H1 (cell line): Measurements from ENCODE around the gene CHCHD3. TPM values are rescaled to one million over a fixed set of nuclear protein-coding genes. Genes with fewer than 3 reads are reported as not detected.

Experiments used
- ATF3 ChIP-seq: IDR thresholded peaks from 2 replicates; pipeline ENCODE4 v1.6.1; 2011; ENCODE audit warnings: low read depth, mild to moderate bottlenecking, low read length; ENCODE audit not compliant: insufficient read depth
- EP300 ChIP-seq, 2 experiments: IDR thresholded peaks; 1 replicate in 1 of 2; 2 replicates in 1 of 2; pipeline ENCODE4 v1.6.1; 2011 to 2012; ENCODE audit warnings: low read depth in 2 of 2, low read length in 2 of 2, mild to moderate bottlenecking in 2 of 2, borderline replicate concordance in 1 of 2, inconsistent platforms in 1 of 2, moderate library complexity in 1 of 2
- EZH2 ChIP-seq: fragments of 200-600 bp; sonication (generic); IDR thresholded peaks from 2 replicates; pipeline ENCODE4 v1.7.1; 2012; ENCODE audit warnings: low read depth, mild to moderate bottlenecking, moderate library complexity, low read length, inconsistent platforms; ENCODE audit not compliant: severe bottlenecking
- SAP30 ChIP-seq: fragments of 300-600 bp; sonication (generic); IDR thresholded peaks from 2 replicates; pipeline ENCODE4 v1.7.1; 2012; ENCODE audit warnings: low read length, moderate library complexity, mild to moderate bottlenecking, inconsistent platforms; ENCODE audit not compliant: insufficient read depth, insufficient replicate concordance
- polyA plus RNA-seq, 7 experiments: library from polyadenylated mRNA; depleted of rRNA in 3 of 7; stranded (reverse) in 5 of 7; unstranded in 2 of 7; fragments of >200 nt in 5 of 7; fragments of 200-250 nt in 2 of 7; gene quantifications; 1 replicate in 5 of 7; 2 replicates in 1 of 7; 4 replicates in 1 of 7; pipeline versions ENCODE4 v1.2.1 to v1.2.3, GENCODE V29; 2011 to 2013; ENCODE audit warnings: missing spikeins in 2 of 7, mixed read lengths in 2 of 7
- total RNA-seq: library from RNA; stranded (reverse); fragmentation: NEBNext Ultra II Directional; extraction: Animal tissue kit (Norgen Biotek cat#: 25700); gene quantifications from 2 replicates; pipeline ENCODE4 v1.2.1, GENCODE V29; 2021
- TF ChIP-seq, protein P1 (sequence below): fragments of 300-600 bp; sonication (generic); IDR thresholded peaks from 2 replicates; pipeline ENCODE4 v1.7.1; 2012; ENCODE audit warnings: low read length, moderate library complexity, mild to moderate bottlenecking, inconsistent platforms; ENCODE audit not compliant: insufficient replicate concordance

CHCHD3 gene
- total and polyA plus RNA-seq, 2 of the 8 experiments (the other 6 are each of a cell fraction or from before 2014, with no cell fraction given), result 42.9 to 137 TPM

- TF ChIP-seq, protein P1, sequence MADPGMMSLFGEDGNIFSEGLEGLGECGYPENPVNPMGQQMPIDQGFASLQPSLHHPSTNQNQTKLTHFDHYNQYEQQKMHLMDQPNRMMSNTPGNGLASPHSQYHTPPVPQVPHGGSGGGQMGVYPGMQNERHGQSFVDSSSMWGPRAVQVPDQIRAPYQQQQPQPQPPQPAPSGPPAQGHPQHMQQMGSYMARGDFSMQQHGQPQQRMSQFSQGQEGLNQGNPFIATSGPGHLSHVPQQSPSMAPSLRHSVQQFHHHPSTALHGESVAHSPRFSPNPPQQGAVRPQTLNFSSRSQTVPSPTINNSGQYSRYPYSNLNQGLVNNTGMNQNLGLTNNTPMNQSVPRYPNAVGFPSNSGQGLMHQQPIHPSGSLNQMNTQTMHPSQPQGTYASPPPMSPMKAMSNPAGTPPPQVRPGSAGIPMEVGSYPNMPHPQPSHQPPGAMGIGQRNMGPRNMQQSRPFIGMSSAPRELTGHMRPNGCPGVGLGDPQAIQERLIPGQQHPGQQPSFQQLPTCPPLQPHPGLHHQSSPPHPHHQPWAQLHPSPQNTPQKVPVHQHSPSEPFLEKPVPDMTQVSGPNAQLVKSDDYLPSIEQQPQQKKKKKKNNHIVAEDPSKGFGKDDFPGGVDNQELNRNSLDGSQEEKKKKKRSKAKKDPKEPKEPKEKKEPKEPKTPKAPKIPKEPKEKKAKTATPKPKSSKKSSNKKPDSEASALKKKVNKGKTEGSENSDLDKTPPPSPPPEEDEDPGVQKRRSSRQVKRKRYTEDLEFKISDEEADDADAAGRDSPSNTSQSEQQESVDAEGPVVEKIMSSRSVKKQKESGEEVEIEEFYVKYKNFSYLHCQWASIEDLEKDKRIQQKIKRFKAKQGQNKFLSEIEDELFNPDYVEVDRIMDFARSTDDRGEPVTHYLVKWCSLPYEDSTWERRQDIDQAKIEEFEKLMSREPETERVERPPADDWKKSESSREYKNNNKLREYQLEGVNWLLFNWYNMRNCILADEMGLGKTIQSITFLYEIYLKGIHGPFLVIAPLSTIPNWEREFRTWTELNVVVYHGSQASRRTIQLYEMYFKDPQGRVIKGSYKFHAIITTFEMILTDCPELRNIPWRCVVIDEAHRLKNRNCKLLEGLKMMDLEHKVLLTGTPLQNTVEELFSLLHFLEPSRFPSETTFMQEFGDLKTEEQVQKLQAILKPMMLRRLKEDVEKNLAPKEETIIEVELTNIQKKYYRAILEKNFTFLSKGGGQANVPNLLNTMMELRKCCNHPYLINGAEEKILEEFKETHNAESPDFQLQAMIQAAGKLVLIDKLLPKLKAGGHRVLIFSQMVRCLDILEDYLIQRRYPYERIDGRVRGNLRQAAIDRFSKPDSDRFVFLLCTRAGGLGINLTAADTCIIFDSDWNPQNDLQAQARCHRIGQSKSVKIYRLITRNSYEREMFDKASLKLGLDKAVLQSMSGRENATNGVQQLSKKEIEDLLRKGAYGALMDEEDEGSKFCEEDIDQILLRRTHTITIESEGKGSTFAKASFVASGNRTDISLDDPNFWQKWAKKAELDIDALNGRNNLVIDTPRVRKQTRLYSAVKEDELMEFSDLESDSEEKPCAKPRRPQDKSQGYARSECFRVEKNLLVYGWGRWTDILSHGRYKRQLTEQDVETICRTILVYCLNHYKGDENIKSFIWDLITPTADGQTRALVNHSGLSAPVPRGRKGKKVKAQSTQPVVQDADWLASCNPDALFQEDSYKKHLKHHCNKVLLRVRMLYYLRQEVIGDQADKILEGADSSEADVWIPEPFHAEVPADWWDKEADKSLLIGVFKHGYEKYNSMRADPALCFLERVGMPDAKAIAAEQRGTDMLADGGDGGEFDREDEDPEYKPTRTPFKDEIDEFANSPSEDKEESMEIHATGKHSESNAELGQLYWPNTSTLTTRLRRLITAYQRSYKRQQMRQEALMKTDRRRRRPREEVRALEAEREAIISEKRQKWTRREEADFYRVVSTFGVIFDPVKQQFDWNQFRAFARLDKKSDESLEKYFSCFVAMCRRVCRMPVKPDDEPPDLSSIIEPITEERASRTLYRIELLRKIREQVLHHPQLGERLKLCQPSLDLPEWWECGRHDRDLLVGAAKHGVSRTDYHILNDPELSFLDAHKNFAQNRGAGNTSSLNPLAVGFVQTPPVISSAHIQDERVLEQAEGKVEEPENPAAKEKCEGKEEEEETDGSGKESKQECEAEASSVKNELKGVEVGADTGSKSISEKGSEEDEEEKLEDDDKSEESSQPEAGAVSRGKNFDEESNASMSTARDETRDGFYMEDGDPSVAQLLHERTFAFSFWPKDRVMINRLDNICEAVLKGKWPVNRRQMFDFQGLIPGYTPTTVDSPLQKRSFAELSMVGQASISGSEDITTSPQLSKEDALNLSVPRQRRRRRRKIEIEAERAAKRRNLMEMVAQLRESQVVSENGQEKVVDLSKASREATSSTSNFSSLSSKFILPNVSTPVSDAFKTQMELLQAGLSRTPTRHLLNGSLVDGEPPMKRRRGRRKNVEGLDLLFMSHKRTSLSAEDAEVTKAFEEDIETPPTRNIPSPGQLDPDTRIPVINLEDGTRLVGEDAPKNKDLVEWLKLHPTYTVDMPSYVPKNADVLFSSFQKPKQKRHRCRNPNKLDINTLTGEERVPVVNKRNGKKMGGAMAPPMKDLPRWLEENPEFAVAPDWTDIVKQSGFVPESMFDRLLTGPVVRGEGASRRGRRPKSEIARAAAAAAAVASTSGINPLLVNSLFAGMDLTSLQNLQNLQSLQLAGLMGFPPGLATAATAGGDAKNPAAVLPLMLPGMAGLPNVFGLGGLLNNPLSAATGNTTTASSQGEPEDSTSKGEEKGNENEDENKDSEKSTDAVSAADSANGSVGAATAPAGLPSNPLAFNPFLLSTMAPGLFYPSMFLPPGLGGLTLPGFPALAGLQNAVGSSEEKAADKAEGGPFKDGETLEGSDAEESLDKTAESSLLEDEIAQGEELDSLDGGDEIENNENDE, result no peak
- TF ChIP-seq EP300 (IDR thresholded peaks at IDR 0.05; ENCODE audit: borderline replicate concordance in 1 of 2, low read depth in 2 of 2, low read length in 2 of 2) (no peak), EZH2 (no peak), SAP30 (no peak), ATF3 (no peak)
Observed at GRCh38 chr7:132904209-132904608, 177.7 kb downstream of the CHCHD3 start (continued).
